HepG2 (cell line): ENCODE results near the gene LYRM4. TPM values are rescaled to one million over a fixed set of nuclear protein-coding genes. Genes with fewer than 3 reads are reported as not detected.

ENCODE experiments used
- CHD2 ChIP-seq: IDR thresholded peaks from 2 replicates; pipeline ENCODE4 v1.6.1; 2011; ENCODE audit warnings: low read depth, low read length, improper control_type of control experiment
- FOXO1 ChIP-seq: sonication (generic); formaldehyde crosslinking; IDR thresholded peaks from 2 replicates; pipeline ENCODE4 v1.4.0; 2020; ENCODE audit warnings: missing genetic modification reagents
- GLI4 ChIP-seq: sonication (generic); formaldehyde crosslinking; IDR thresholded peaks from 2 replicates; pipeline ENCODE4 v1.5.1; 2020; ENCODE audit warnings: missing genetic modification reagents, mild to moderate bottlenecking, moderate library complexity, borderline replicate concordance
- HMG20A ChIP-seq: IDR thresholded peaks from 2 replicates; pipeline ENCODE4 v1.6.1; 2016; ENCODE audit warnings: borderline replicate concordance
- IRX3 ChIP-seq: sonication (generic); formaldehyde crosslinking; IDR thresholded peaks from 2 replicates; pipeline ENCODE4 v1.8.1; 2023; ENCODE audit warnings: mild to moderate bottlenecking, low read depth, missing genetic modification reagents, borderline replicate concordance
- NFATC3 ChIP-seq: sonication (generic); formaldehyde crosslinking; IDR thresholded peaks from 2 replicates; pipeline ENCODE4 v1.5.1; 2020; ENCODE audit warnings: mild to moderate bottlenecking, missing genetic modification reagents
- RORA ChIP-seq: sonication (generic); formaldehyde crosslinking; IDR thresholded peaks from 2 replicates; pipeline ENCODE4 v1.5.0; 2020; ENCODE audit warnings: mild to moderate bottlenecking, missing genetic modification reagents, moderate library complexity
- ZIK1 ChIP-seq: sonication (generic); formaldehyde crosslinking; IDR thresholded peaks from 2 replicates; pipeline ENCODE4 v1.5.0; 2020; ENCODE audit warnings: mild to moderate bottlenecking, low read depth, missing genetic modification reagents, borderline replicate concordance
- ZNF446 ChIP-seq: sonication (generic); formaldehyde crosslinking; IDR thresholded peaks from 2 replicates; pipeline ENCODE4 v1.5.0; 2020; ENCODE audit warnings: mild to moderate bottlenecking, missing genetic modification reagents
- polyA plus RNA-seq, 8 experiments: library from polyadenylated mRNA; depleted of rRNA in 3 of 8; stranded (reverse) in 7 of 8; unstranded in 1 of 8; fragments of >200 nt; fragmentation: Illumina TruSeq in 4 of 8; extraction: Trizol in 4 of 8; gene quantifications; 2 replicates each; pipeline versions ENCODE4 v1.2.1 to v1.2.3, GENCODE V29; 2011 to 2016; ENCODE audit warnings: low read depth in 4 of 8, missing spikeins in 1 of 8, mixed read lengths in 1 of 8; ENCODE audit not compliant: insufficient read depth in 1 of 8
- total RNA-seq, 5 experiments: library from RNA; depleted of rRNA; stranded (reverse); fragments of >200 nt; fragmentation: Illumina TruSeq; extraction: Trizol; gene quantifications; 2 replicates each; pipeline ENCODE4 v1.2.3, GENCODE V29; 2016; ENCODE audit warnings: low read depth in 1 of 5
- TF ChIP-seq, protein P1 (sequence below): sonication (generic); formaldehyde crosslinking; IDR thresholded peaks from 2 replicates; pipeline ENCODE4 v1.4.0; 2020; ENCODE audit warnings: mild to moderate bottlenecking, missing genetic modification reagents
- TF ChIP-seq, protein P2 (sequence below): sonication (generic); formaldehyde crosslinking; IDR thresholded peaks from 2 replicates; pipeline ENCODE4 v1.4.0; 2020; ENCODE audit warnings: missing genetic modification reagents
- TF ChIP-seq, protein P3 (sequence below): sonication (generic); formaldehyde crosslinking; IDR thresholded peaks from 2 replicates; pipeline ENCODE4 v1.5.0; 2020; ENCODE audit warnings: mild to moderate bottlenecking, missing genetic modification reagents, moderate library complexity
- TF ChIP-seq, protein P4 (sequence below): sonication (generic); formaldehyde crosslinking; IDR thresholded peaks from 2 replicates; pipeline ENCODE4; 2020; ENCODE audit warnings: missing genetic modification reagents, mild to moderate bottlenecking, borderline replicate concordance
- TF ChIP-seq, protein P5 (sequence below): sonication (generic); formaldehyde crosslinking; conservative IDR thresholded peaks from 2 replicates; pipeline ENCODE4 v1.8.0; 2022; ENCODE audit warnings: low read depth, missing genetic modification reagents
- TF ChIP-seq, protein P6 (sequence below): sonication (generic); IDR thresholded peaks from 2 replicates; pipeline ENCODE4 v1.6.1; 2016; ENCODE audit warnings: low read depth, borderline replicate concordance

The LYRM4 gene
- total and polyA plus RNA-seq, 2 of the 13 experiments (the other 11 are each of a cell fraction or from before 2014, with no cell fraction given) = 64.6 to 67.5 TPM

DNA sequence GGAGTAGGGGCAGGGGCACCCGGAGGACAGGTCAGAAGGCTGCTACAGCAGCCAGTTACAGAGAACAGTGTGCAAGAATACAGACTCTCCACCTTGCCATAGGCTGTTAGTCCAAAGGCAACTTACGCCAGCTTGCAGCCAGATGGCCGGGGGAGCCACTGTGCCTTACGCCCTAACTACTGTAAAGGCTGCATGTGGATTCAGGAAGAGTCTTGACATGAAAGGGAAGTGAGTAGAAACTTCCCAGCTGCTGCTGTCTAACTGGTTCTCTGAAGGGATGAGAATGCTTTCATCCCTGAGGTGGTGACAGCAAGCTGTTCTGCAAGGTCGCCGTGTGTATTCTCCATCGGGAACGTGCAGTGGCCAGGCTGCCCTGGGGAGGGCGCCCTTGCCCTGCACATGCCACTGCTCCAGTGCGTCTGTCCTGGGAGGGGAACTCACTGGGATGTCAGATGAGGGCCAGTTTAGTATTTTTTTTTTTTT is 46.1 kb downstream of the LYRM4 start (continued):
- TF ChIP-seq ZNF446 (no peak), HMG20A (CRISPR knock-in tag) (no peak), IRX3 (no peak), NFATC3 (CRISPR knock-in tag) (no peak), GLI4 (CRISPR knock-in tag) (no peak), FOXO1 (CRISPR knock-in tag) (no peak), ZIK1 (no peak), RORA (no peak), CHD2 (no peak)
- TF ChIP-seq, protein P1, sequence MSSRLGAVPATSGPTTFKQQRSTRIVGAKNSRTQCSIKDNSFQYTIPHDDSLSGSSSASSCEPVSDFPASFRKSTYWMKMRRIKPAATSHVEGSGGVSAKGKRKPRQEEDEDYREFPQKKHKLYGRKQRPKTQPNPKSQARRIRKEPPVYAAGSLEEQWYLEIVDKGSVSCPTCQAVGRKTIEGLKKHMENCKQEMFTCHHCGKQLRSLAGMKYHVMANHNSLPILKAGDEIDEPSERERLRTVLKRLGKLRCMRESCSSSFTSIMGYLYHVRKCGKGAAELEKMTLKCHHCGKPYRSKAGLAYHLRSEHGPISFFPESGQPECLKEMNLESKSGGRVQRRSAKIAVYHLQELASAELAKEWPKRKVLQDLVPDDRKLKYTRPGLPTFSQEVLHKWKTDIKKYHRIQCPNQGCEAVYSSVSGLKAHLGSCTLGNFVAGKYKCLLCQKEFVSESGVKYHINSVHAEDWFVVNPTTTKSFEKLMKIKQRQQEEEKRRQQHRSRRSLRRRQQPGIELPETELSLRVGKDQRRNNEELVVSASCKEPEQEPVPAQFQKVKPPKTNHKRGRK = 0 out of 2 replicates have a peak, but pooled peaks have one; percentile 35
- TF ChIP-seq, protein P2, sequence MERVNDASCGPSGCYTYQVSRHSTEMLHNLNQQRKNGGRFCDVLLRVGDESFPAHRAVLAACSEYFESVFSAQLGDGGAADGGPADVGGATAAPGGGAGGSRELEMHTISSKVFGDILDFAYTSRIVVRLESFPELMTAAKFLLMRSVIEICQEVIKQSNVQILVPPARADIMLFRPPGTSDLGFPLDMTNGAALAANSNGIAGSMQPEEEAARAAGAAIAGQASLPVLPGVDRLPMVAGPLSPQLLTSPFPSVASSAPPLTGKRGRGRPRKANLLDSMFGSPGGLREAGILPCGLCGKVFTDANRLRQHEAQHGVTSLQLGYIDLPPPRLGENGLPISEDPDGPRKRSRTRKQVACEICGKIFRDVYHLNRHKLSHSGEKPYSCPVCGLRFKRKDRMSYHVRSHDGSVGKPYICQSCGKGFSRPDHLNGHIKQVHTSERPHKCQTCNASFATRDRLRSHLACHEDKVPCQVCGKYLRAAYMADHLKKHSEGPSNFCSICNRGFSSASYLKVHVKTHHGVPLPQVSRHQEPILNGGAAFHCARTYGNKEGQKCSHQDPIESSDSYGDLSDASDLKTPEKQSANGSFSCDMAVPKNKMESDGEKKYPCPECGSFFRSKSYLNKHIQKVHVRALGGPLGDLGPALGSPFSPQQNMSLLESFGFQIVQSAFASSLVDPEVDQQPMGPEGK (CRISPR knock-in tag) = no peak
- TF ChIP-seq, protein P3, sequence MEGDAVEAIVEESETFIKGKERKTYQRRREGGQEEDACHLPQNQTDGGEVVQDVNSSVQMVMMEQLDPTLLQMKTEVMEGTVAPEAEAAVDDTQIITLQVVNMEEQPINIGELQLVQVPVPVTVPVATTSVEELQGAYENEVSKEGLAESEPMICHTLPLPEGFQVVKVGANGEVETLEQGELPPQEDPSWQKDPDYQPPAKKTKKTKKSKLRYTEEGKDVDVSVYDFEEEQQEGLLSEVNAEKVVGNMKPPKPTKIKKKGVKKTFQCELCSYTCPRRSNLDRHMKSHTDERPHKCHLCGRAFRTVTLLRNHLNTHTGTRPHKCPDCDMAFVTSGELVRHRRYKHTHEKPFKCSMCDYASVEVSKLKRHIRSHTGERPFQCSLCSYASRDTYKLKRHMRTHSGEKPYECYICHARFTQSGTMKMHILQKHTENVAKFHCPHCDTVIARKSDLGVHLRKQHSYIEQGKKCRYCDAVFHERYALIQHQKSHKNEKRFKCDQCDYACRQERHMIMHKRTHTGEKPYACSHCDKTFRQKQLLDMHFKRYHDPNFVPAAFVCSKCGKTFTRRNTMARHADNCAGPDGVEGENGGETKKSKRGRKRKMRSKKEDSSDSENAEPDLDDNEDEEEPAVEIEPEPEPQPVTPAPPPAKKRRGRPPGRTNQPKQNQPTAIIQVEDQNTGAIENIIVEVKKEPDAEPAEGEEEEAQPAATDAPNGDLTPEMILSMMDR = peak; percentile 95
- TF ChIP-seq, protein P4, sequence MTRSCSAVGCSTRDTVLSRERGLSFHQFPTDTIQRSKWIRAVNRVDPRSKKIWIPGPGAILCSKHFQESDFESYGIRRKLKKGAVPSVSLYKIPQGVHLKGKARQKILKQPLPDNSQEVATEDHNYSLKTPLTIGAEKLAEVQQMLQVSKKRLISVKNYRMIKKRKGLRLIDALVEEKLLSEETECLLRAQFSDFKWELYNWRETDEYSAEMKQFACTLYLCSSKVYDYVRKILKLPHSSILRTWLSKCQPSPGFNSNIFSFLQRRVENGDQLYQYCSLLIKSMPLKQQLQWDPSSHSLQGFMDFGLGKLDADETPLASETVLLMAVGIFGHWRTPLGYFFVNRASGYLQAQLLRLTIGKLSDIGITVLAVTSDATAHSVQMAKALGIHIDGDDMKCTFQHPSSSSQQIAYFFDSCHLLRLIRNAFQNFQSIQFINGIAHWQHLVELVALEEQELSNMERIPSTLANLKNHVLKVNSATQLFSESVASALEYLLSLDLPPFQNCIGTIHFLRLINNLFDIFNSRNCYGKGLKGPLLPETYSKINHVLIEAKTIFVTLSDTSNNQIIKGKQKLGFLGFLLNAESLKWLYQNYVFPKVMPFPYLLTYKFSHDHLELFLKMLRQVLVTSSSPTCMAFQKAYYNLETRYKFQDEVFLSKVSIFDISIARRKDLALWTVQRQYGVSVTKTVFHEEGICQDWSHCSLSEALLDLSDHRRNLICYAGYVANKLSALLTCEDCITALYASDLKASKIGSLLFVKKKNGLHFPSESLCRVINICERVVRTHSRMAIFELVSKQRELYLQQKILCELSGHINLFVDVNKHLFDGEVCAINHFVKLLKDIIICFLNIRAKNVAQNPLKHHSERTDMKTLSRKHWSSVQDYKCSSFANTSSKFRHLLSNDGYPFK (CRISPR knock-in tag) = no peak
- TF ChIP-seq, protein P5, sequence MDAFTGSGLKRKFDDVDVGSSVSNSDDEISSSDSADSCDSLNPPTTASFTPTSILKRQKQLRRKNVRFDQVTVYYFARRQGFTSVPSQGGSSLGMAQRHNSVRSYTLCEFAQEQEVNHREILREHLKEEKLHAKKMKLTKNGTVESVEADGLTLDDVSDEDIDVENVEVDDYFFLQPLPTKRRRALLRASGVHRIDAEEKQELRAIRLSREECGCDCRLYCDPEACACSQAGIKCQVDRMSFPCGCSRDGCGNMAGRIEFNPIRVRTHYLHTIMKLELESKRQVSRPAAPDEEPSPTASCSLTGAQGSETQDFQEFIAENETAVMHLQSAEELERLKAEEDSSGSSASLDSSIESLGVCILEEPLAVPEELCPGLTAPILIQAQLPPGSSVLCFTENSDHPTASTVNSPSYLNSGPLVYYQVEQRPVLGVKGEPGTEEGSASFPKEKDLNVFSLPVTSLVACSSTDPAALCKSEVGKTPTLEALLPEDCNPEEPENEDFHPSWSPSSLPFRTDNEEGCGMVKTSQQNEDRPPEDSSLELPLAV = no peak
- TF ChIP-seq, protein P6, sequence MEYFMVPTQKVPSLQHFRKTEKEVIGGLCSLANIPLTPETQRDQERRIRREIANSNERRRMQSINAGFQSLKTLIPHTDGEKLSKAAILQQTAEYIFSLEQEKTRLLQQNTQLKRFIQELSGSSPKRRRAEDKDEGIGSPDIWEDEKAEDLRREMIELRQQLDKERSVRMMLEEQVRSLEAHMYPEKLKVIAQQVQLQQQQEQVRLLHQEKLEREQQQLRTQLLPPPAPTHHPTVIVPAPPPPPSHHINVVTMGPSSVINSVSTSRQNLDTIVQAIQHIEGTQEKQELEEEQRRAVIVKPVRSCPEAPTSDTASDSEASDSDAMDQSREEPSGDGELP = no peak
